IMR-90 (cell line): ENCODE data around the gene GPR132. TPM values are rescaled to one million over a fixed set of nuclear protein-coding genes. Genes with fewer than 3 reads are reported as not detected.

ENCODE experiments used
- ATAC-seq: fragments of 200-7000 bp; cut with Tn5 transposase; 2 replicates; pipeline ENCODE4 v1.9.1; 2020; ENCODE audit warnings: low read depth, mild to moderate bottlenecking, moderate library complexity
- BruUV-seq: library from RNA; stranded (reverse); fragments of 400-500 nt; replicated peaks from 2 replicates; lab custom pipeline; 2021; lab: Mats Ljungman, UMichigan
- CTCF ChIA-PET: fragments of 300-600 bp; formaldehyde crosslinking; extraction: SDS; loops from one replicate; lab custom pipeline; 2021; ENCODE audit warnings: antibody characterized with exemption; lab: Yijun Ruan, JAX
- POLR2A ChIA-PET: fragments of 300-600 bp; sonication (Branson Sonifier 250); formaldehyde crosslinking; loops from one replicate; lab custom pipeline; 2022; ENCODE audit warnings: antibody characterized with exemption; ENCODE audit not compliant: unreplicated experiment; lab: Charles Lee
- DNase-seq: peaks from one replicate; pipeline ENCODE4 v3.0.0; 2013
- H2AFZ ChIP-seq: replicated peaks from 2 replicates; pipeline ENCODE3; 2013; ENCODE audit warnings: low read length, mild to moderate bottlenecking; ENCODE audit not compliant: poor library complexity
- H2AK5ac ChIP-seq: 2 replicates; pipeline ENCODE4 v1.6.1; 2013; ENCODE audit warnings: low read depth, low read length, inconsistent platforms
- H2AK9ac ChIP-seq: replicated peaks from 2 replicates; pipeline ENCODE3; 2013; ENCODE audit warnings: mild to moderate bottlenecking, low read depth, low read length, moderate library complexity; ENCODE audit not compliant: poor library complexity
- H2BK120ac ChIP-seq: 2 replicates; pipeline ENCODE4 v1.6.1; 2013; ENCODE audit warnings: low read depth, low read length, inconsistent platforms
- H2BK15ac ChIP-seq: 3 replicates; pipeline ENCODE4 v1.6.1; 2013; ENCODE audit warnings: low read depth, low read length, inconsistent platforms
- H2BK20ac ChIP-seq: 2 replicates; pipeline ENCODE4 v1.6.1; 2013; ENCODE audit warnings: low read depth, mild to moderate bottlenecking, inconsistent platforms, low read length, moderate library complexity
- H2BK5ac ChIP-seq: 2 replicates; pipeline ENCODE4 v1.6.1; 2013; ENCODE audit warnings: mild to moderate bottlenecking, low read depth, low read length, inconsistent platforms; ENCODE audit not compliant: poor library complexity, severe bottlenecking
- H3K14ac ChIP-seq: replicated peaks from 2 replicates; pipeline ENCODE4 v1.6.1; 2013; ENCODE audit warnings: low read depth, low read length, inconsistent platforms
- H3K18ac ChIP-seq: 2 replicates; pipeline ENCODE4 v1.6.1; 2013; ENCODE audit warnings: low read depth, low read length, control low read depth
- H3K23ac ChIP-seq: 2 replicates; pipeline ENCODE4 v1.6.1; 2013; ENCODE audit warnings: low read depth, low read length, inconsistent platforms
- H3K27ac ChIP-seq: 2 replicates; pipeline ENCODE4 v1.5.1; 2013; ENCODE audit warnings: mild to moderate bottlenecking, control low read depth, low read length; ENCODE audit not compliant: insufficient read depth
- H3K27me3 ChIP-seq: 2 replicates; pipeline ENCODE4 v1.6.1; 2013; ENCODE audit warnings: low read length; ENCODE audit not compliant: control insufficient read depth, insufficient read depth
- H3K36me3 ChIP-seq: 2 replicates; pipeline ENCODE4 v1.6.1; 2013; ENCODE audit warnings: low read length, mixed read lengths; ENCODE audit not compliant: control insufficient read depth, insufficient read depth
- H3K4ac ChIP-seq: 2 replicates; pipeline ENCODE4 v1.6.1; 2013; ENCODE audit warnings: low read depth, low read length, inconsistent platforms
- H3K4me1 ChIP-seq: 2 replicates; pipeline ENCODE4 v1.6.1; 2013; ENCODE audit warnings: low read length, mixed read lengths; ENCODE audit not compliant: control insufficient read depth, insufficient read depth
- H3K4me2 ChIP-seq: 2 replicates; pipeline ENCODE4 v1.6.1; 2013; ENCODE audit warnings: low read depth, mild to moderate bottlenecking, control low read depth, low read length, moderate library complexity
- H3K4me3 ChIP-seq: 2 replicates; pipeline ENCODE4 v1.5.1; 2013; ENCODE audit warnings: low read depth, mild to moderate bottlenecking, control low read depth, low read length, moderate library complexity; ENCODE audit not compliant: insufficient read depth
- H3K56ac ChIP-seq: 2 replicates; pipeline ENCODE4 v1.6.1; 2013; ENCODE audit warnings: low read length, inconsistent platforms; ENCODE audit not compliant: insufficient read depth; ENCODE audit errors: extremely low read depth
- H3K79me1 ChIP-seq, 2 experiments: 2 replicates each; pipeline ENCODE4 v1.6.1; 2013; ENCODE audit warnings: low read length in 2 of 2, inconsistent platforms in 1 of 2, low read depth in 1 of 2
- H3K9ac ChIP-seq: 2 replicates; pipeline ENCODE4 v1.6.1; 2013; ENCODE audit warnings: low read depth, low read length, control low read depth
- H3K9me1 ChIP-seq: 2 replicates; pipeline ENCODE4 v1.6.1; 2013; ENCODE audit warnings: low read length, inconsistent platforms; ENCODE audit not compliant: insufficient read depth
- H3K9me3 ChIP-seq: 2 replicates; pipeline ENCODE4 v1.6.1; 2013; ENCODE audit warnings: low read length; ENCODE audit not compliant: control insufficient read depth, insufficient read depth
- H4K20me1 ChIP-seq: 2 replicates; pipeline ENCODE4 v1.6.1; 2013; ENCODE audit warnings: low read length, inconsistent platforms; ENCODE audit not compliant: insufficient read depth
- H4K5ac ChIP-seq: 2 replicates; pipeline ENCODE4 v1.6.1; 2013; ENCODE audit warnings: mild to moderate bottlenecking, low read depth, low read length, control low read depth
- H4K8ac ChIP-seq, 2 experiments: 2 replicates each; pipeline ENCODE4 v1.6.1; 2013; ENCODE audit warnings: low read depth in 2 of 2, low read length in 2 of 2, control low read depth in 1 of 2, inconsistent platforms in 1 of 2
- H4K91ac ChIP-seq: 2 replicates; pipeline ENCODE4 v1.6.1; 2013; ENCODE audit warnings: low read depth, low read length, inconsistent platforms; ENCODE audit not compliant: insufficient read depth
- ELK1 ChIP-seq: fragments of 150-350 bp; IDR thresholded peaks from 2 replicates; pipeline ENCODE4 v1.6.1; 2016; ENCODE audit warnings: low read depth, mild to moderate bottlenecking, low read length, moderate library complexity, borderline replicate concordance
- POLR2A ChIP-seq: IDR thresholded peaks from 2 replicates; pipeline ENCODE4 v1.6.1; 2012; ENCODE audit warnings: mild to moderate bottlenecking, low read depth, low read length
- RFX5 ChIP-seq: IDR thresholded peaks from 2 replicates; pipeline ENCODE4 v1.8.0; 2012; ENCODE audit warnings: low read depth, mild to moderate bottlenecking, low read length, moderate library complexity
- USF2 ChIP-seq: fragments of 150-350 bp; IDR thresholded peaks from 2 replicates; pipeline ENCODE4 v1.6.1; 2017; ENCODE audit warnings: mild to moderate bottlenecking, antibody characterized with exemption, low read length, low read depth
- WGBS, 2 experiments: methylation state at CpG; one replicate each; pipeline versions ENCODE4 v1.1.5 to v1.1.7; 2013; ENCODE audit warnings: missing lambda C conversion rate in 2 of 2; ENCODE audit not compliant: insufficient read length in 1 of 2; ENCODE audit errors: extremely low coverage in 2 of 2; 5-methylcytosine and 5-hydroxymethylcytosine counted together
- dilution Hi-C: fragments of 300-500 bp; cut with HindIII; formaldehyde crosslinking; loops from one replicate; pipeline ENCODE4 v1.14.3; 2018; ENCODE audit warnings: low sequenced_read_pairs; ENCODE audit not compliant: unreplicated experiment
- in situ Hi-C: fragments of 300-500 bp; cut with MboI; formaldehyde crosslinking; loops from 3 replicates; pipeline ENCODE4 v1.14.3; 2019; ENCODE audit warnings: low sequenced_read_pairs, inconsistent platforms, mixed read lengths
- intact Hi-C: fragments of 100-400 bp; cut with micrococcal nuclease; formaldehyde crosslinking; loops from 2 replicates; pipeline ENCODE4 v1.10.0; 2022
- polyA plus RNA-seq, 3 experiments: library from polyadenylated mRNA; depleted of rRNA; stranded (reverse); fragments of >200 nt; gene quantifications; 2 replicates each; pipeline ENCODE4 v1.2.3, GENCODE V29; 2012; ENCODE audit warnings: low replicate concordance in 1 of 3
- total RNA-seq: library from RNA; depleted of rRNA; stranded (reverse); fragments of >200 nt; gene quantifications from 2 replicates; pipeline ENCODE4 v1.2.3, GENCODE V29; 2012

The GPR132 gene
- total and polyA plus RNA-seq, 2 of the 4 experiments (the other 2 are of a cell fraction), result under 0.01 to 0.10 TPM

- Histone ChIP-seq H2BK15ac (no peak overlapping the region), H3K9ac (no peak overlapping the region), H2AK9ac (peak overlapping the region; percentile 44), H3K79me1 (no peaks in the 10 kb centered on the region), H3K9me3 (no peaks in the 10 kb centered on the region), H3K23ac (no peak overlapping the region), H2BK5ac (no peak overlapping the region), H3K36me3 (no peaks in the 10 kb centered on the region), H3K4me1 (peaks cover 7% of the 10 kb centered on the region), H2BK20ac (no peak overlapping the region), H2BK120ac (no peak overlapping the region), H4K91ac (no peak overlapping the region), H4K8ac (no peak overlapping the region), H3K18ac (no peak overlapping the region), H2AFZ (peak overlapping the region; percentile 81), H3K9me1 (peaks cover 8% of the 10 kb centered on the region; the same call in 1 of the 2 replicates), H3K27ac (no peak overlapping the region), H2AK5ac (no peak overlapping the region), H3K4ac (no peak overlapping the region), H3K4me2 (no peak overlapping the region), H3K14ac (no peak overlapping the region), H4K5ac (no peak overlapping the region), H3K56ac (no peak overlapping the region), H4K20me1 (no peaks in the 10 kb centered on the region), H3K27me3 (no peaks in the 10 kb centered on the region), H3K4me3 (no peak overlapping the region)
- dilution Hi-C loops, result no loop called here
- ChIA-PET CTCF (no interaction called here), POLR2A (no interaction called here)
- TF ChIP-seq USF2 (peak; percentile 44; the same call in 1 of the 2 replicates), RFX5 (no peak), ELK1 (no peak), POLR2A (no peak)
- intact Hi-C loops, result no loop called here
- in situ Hi-C loops, result no loop called here
- BruUV-seq, result no TSS peak
- 67% methylated on average over 5 of the region's 12 CpGs; no CpG with 5 or more reads in 1 of the 2 experiments for WGBS, 2 experiments
- DNase-seq (peak; percentile 69), ATAC-seq (peak; percentile 74)
Observed at GRCh38 chr14:105064721-105065143, 498 bp downstream of the GPR132 start.
